Medulla oblongata (tissue), 1 donor: ENCODE data around the gene STK26.
"Not testable (repeated sequence)": the region's sequence is repeated elsewhere in the genome, so short reads cannot be mapped to it uniquely, and the experiment has no call there.

ENCODE experiments used
- DNase-seq: peaks from one replicate; pipeline ENCODE4 v3.0.0-alpha.2; 2015; ENCODE audit errors: extremely low spot score

Gene STK26

GRCh38 chrX:132094164-132094563, 71.1 kb downstream of the STK26 start:
- DNase-seq = no peak

DNA sequence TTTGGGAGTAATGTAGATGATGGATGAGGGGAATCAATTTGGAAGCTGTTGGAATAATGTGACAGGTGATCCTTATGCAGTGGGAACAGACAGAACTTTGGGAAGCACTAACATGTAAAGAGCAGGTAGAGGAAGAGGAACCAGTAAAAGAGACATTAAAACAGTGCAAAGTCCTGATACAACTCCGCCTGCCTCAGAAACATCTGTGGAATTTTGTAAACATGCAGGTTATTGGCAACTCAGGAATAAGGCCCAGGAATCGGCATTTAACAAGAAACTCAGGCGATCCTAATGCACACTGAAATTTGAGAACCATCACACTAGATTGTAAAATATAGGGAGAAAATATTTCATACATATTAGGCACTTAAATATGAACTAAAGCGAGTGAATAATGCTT, 75.6 kb downstream of the STK26 start:
- DNase-seq = not testable (repeated sequence)

- no peak for DNase-seq
Measured at GRCh38 chrX:132101206-132101605, 78.1 kb downstream of the STK26 start.

DNA sequence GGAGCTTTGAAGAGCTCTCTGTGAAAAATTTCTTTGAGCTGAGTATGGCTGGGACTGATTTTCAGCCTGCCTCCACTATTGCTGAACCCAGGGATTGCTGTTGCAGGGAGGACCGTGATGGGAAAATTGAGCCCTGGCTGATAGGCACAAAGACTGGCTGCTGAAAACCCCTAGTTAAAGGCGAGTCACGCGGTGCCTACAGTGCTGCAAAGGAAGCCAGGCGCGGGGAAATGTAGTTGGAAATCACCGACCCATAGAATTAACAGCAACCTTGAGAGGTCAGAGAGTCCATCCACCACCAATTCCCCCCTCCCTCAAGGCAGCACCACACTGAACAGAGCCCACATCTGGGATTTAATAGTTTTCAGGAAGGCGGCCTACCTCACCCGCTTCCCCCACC, 78.7 kb downstream of the STK26 start:
- no peak for DNase-seq

DNA sequence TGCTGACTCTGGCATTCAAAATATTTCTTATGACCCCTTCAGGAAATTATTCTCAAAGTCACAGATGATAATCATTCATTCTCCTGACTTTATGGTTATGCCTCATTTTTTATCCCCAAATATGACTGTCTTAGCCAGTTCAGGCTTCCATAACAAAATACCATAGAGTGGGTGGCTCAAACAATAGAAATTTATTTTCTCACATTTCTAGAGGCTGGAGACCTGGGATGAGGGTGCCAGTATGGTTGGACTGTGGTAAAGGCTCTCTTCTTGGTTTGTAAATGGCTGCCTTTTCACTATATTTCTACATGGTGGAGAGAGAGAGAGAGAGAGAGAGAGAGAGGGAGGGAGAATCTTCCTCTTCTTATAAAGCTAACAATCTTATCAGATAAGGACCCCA, 84.2 kb downstream of the STK26 start:
- no peak for DNase-seq

GRCh38 chrX:132114607-132115006, 91.5 kb downstream of the STK26 start:
- no peak for DNase-seq

- no peak for DNase-seq
Measured at GRCh38 chrX:132115792-132116191, 92.7 kb downstream of the STK26 start.

DNA sequence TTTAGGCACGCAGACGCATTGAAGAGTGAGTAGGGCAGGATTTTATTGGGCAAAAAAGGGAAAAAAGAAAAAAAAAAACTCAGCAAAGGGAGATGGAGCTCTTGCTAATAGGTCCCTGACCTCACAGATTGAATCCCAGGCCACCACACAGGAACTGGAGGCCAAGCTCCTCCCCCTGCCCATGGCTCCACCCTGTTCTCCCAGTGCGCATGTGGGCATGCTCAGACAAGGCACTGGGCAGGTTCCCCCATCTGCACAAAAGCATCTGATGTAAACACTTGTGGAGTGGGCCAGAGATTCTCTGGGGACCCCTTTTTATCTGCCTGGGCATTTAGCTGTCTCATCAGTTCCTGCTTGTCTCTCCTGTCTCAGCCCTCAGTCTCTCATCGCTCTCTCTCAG, 95.3 kb downstream of the STK26 start:
- no peak for DNase-seq

DNA sequence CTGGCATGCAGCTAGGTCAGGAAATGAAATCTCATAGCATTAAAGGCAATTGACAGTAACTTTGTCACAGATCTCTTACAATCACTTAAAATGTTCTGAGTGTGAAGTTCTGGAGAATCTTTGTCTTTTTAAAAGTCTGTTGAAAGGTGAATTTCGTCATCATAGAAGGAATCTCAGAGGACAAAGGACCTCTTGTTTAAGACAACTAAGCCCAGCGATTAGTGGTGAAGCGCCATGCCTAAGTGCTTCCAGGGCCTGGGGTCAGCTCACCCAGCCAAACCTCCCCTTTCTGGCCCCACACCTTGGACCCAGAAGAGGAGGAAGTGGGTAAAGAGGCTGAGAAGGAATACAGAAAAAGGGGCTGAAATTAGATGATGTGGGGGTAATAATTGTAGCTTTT, 96.2 kb downstream of the STK26 start:
- DNase-seq = no peak

GRCh38 chrX:132119821-132120515, 96.9 kb downstream of the STK26 start:
- DNase-seq = no peak

- no peak for DNase-seq
Measured at GRCh38 chrX:132120913-132121312, 97.8 kb downstream of the STK26 start.
